HepG2 (cell line): ENCODE results near the gene CIBAR2. TPM values are rescaled to one million over a fixed set of nuclear protein-coding genes. Genes with fewer than 3 reads are reported as not detected.
A peak's percentile ranks its signal among the peaks of the same experiment; 100 is the strongest.

Experiments
- ATAC-seq: fragments of 200-7000 bp; cut with Tn5 transposase; 3 replicates; pipeline ENCODE4 v1.9.1; 2020; ENCODE audit warnings: mild to moderate bottlenecking, moderate library complexity
- BruUV-seq: library from RNA; stranded (reverse); fragments of 400-500 nt; replicated peaks from 2 replicates; lab custom pipeline; 2021; lab: Mats Ljungman, UMichigan
- CTCF ChIA-PET: fragments of 300-600 bp; formaldehyde crosslinking; extraction: SDS; loops from one replicate; lab custom pipeline; 2021; ENCODE audit warnings: low total read pairs, inconsistent platforms, low intra/inter-chr PET ratio; lab: Yijun Ruan, JAX
- POLR2A ChIA-PET: fragments of 350-600 bp; sonication (Branson Sonifier 250); formaldehyde crosslinking; loops from one replicate; lab custom pipeline; 2020; ENCODE audit warnings: antibody characterized with exemption, inconsistent platforms; lab: Yijun Ruan, JAX
- DNase-seq: peaks from one replicate; pipeline ENCODE4 v3.0.0-alpha.2; 2015; ENCODE audit warnings: low spot score
- FAIRE-seq: peaks from 3 replicates; lab custom pipeline; 2011; peaks lifted over from hg19 to GRCh38; lab: Jason Lieb, UNC
- H2AFZ ChIP-seq: one replicate; pipeline ENCODE4 v1.6.1; 2011; ENCODE audit warnings: low read length, inconsistent platforms
- H3K27ac ChIP-seq: fragments of 300-600 bp; 3 replicates; pipeline ENCODE4 v1.8.0; 2011; ENCODE audit warnings: mixed run types, mild to moderate bottlenecking, mixed read lengths, low read length, inconsistent platforms; ENCODE audit not compliant: insufficient read depth; ENCODE audit errors: extremely low read length
- H3K27me3 ChIP-seq, 2 experiments: fragments of 200-600 bp in 1 of 2; 2 replicates in 1 of 2; 3 replicates in 1 of 2; pipeline versions ENCODE4 v1.6.0 to v1.8.0; 2011; ENCODE audit warnings: low read length in 2 of 2, mild to moderate bottlenecking in 2 of 2, moderate library complexity in 2 of 2, inconsistent platforms in 1 of 2; ENCODE audit not compliant: insufficient read depth in 2 of 2, control insufficient read depth in 1 of 2
- H3K36me3 ChIP-seq, 2 experiments: fragments of 200-600 bp in 1 of 2; replicated peaks in 1 of 2; 2 replicates in 1 of 2; 3 replicates in 1 of 2; pipeline versions ENCODE4 v1.5.1 to v1.8.0; 2011; ENCODE audit warnings: low read length in 2 of 2, inconsistent platforms in 1 of 2; ENCODE audit not compliant: insufficient read depth in 2 of 2, control insufficient read depth in 1 of 2
- H3K4me1 ChIP-seq: 2 replicates; pipeline ENCODE4 v1.5.1; 2012; ENCODE audit warnings: low read length, inconsistent platforms; ENCODE audit not compliant: insufficient read depth
- H3K4me2 ChIP-seq: 2 replicates; pipeline ENCODE4 v1.6.0; 2011; ENCODE audit warnings: low read depth, low read length, inconsistent platforms
- H3K4me3 ChIP-seq, 3 experiments: fragments of 200-600 bp in 1 of 3; sonication (generic), shearing (Covaris generic) in 1 of 3; replicated peaks in 1 of 3; 2 replicates each; pipeline ENCODE4 v1.5.1; 2011 to 2016; ENCODE audit warnings: low read length in 3 of 3, inconsistent platforms in 2 of 3, low read depth in 2 of 3, mild to moderate bottlenecking in 2 of 3, control low read depth in 1 of 3, mixed read lengths in 1 of 3; ENCODE audit not compliant: insufficient read depth in 1 of 3
- H3K79me2 ChIP-seq: one replicate; pipeline ENCODE4 v1.6.1; 2011; ENCODE audit warnings: low read length, inconsistent platforms; ENCODE audit not compliant: insufficient read depth
- H3K9ac ChIP-seq: 2 replicates; pipeline ENCODE4 v1.6.0; 2011; ENCODE audit warnings: mild to moderate bottlenecking, low read depth, low read length, inconsistent platforms; ENCODE audit not compliant: insufficient read depth
- H3K9me3 ChIP-seq: 2 replicates; pipeline ENCODE4 v1.5.1; 2012; ENCODE audit warnings: mild to moderate bottlenecking, low read length
- H4K20me1 ChIP-seq: 2 replicates; pipeline ENCODE4 v1.6.0; 2011; ENCODE audit warnings: inconsistent platforms, mild to moderate bottlenecking, low read length, moderate library complexity; ENCODE audit not compliant: insufficient read depth
- ARNT2 ChIP-seq: sonication (generic); formaldehyde crosslinking; IDR thresholded peaks from 2 replicates; pipeline ENCODE4 v1.8.0; 2022; ENCODE audit warnings: mild to moderate bottlenecking, low read depth, missing genetic modification reagents, moderate library complexity
- DPF2 ChIP-seq: sonication (generic); formaldehyde crosslinking; IDR thresholded peaks from 2 replicates; pipeline ENCODE4 v1.4.0; 2020; ENCODE audit warnings: mild to moderate bottlenecking, low read depth, missing genetic modification reagents, borderline replicate concordance
- FOSL2 ChIP-seq: sonication (generic); formaldehyde crosslinking; IDR thresholded peaks from 2 replicates; pipeline ENCODE4 v1.4.0; 2020; ENCODE audit warnings: missing genetic modification reagents
- HNRNPLL ChIP-seq: fragments of 200-400 bp; formaldehyde crosslinking; IDR thresholded peaks from 2 replicates; pipeline ENCODE4 v1.6.1; 2017; ENCODE audit warnings: mild to moderate bottlenecking, low read depth, low read length; ENCODE audit not compliant: poor library complexity, severe bottlenecking
- KAT8 ChIP-seq: IDR thresholded peaks from 2 replicates; pipeline ENCODE4 v1.6.1; 2016; ENCODE audit warnings: missing genetic modification reagents, missing compliant biosample characterization
- SALL1 ChIP-seq: sonication (generic); formaldehyde crosslinking; IDR thresholded peaks from 2 replicates; pipeline ENCODE4 v1.8.0; 2022; ENCODE audit warnings: mild to moderate bottlenecking, missing genetic modification reagents
- ZBTB42 ChIP-seq: sonication (generic); formaldehyde crosslinking; IDR thresholded peaks from 2 replicates; pipeline ENCODE4 v1.5.0; 2020; ENCODE audit warnings: mild to moderate bottlenecking, missing genetic modification reagents
- ZEB1 ChIP-seq: IDR thresholded peaks from 2 replicates; pipeline ENCODE4 v1.6.1; 2012; ENCODE audit warnings: mild to moderate bottlenecking, low read depth, inconsistent platforms; ENCODE audit not compliant: insufficient replicate concordance
- ZFP1 ChIP-seq: IDR thresholded peaks from 2 replicates; pipeline ENCODE4 v1.6.1; 2016
- ZNF550 ChIP-seq: sonication (generic); formaldehyde crosslinking; IDR thresholded peaks from 2 replicates; pipeline ENCODE4 v1.4.0; 2020; ENCODE audit warnings: mild to moderate bottlenecking, missing genetic modification reagents, borderline replicate concordance
- ZNF660 ChIP-seq: sonication (generic); formaldehyde crosslinking; IDR thresholded peaks from 2 replicates; pipeline ENCODE4 v1.5.1; 2020; ENCODE audit warnings: mild to moderate bottlenecking, low read depth, missing genetic modification reagents, borderline replicate concordance
- ZNF703 ChIP-seq: sonication (generic); formaldehyde crosslinking; IDR thresholded peaks from 2 replicates; pipeline ENCODE4 v1.5.1; 2020; ENCODE audit warnings: missing genetic modification reagents, mild to moderate bottlenecking, moderate library complexity, borderline replicate concordance
- ZNF841 ChIP-seq: sonication (generic); formaldehyde crosslinking; IDR thresholded peaks from 2 replicates; pipeline ENCODE4 v1.8.1; 2023; ENCODE audit warnings: missing genetic modification reagents, borderline replicate concordance
- WGBS: methylation state at CpG from one replicate; pipeline ENCODE4 v1.1.6; 2017; ENCODE audit warnings: low lambda C conversion rate; 5-methylcytosine and 5-hydroxymethylcytosine counted together
- in situ Hi-C: cut with HindIII; loops from 2 replicates; pipeline ENCODE4 v1.10.0; 2017; ENCODE audit warnings: low pct_unique_long_range_greater_than_20kb; ENCODE audit not compliant: extremely low pct_ligation_motif_present
- intact Hi-C: fragments of 100-400 bp; cut with micrococcal nuclease; formaldehyde crosslinking; loops from one replicate; pipeline ENCODE4 v1.10.0; 2022; ENCODE audit not compliant: unreplicated experiment
- polyA plus RNA-seq, 8 experiments: library from polyadenylated mRNA; depleted of rRNA in 3 of 8; stranded (reverse) in 7 of 8; unstranded in 1 of 8; fragments of >200 nt; fragmentation: Illumina TruSeq in 4 of 8; extraction: Trizol in 4 of 8; gene quantifications; 2 replicates each; pipeline versions ENCODE4 v1.2.1 to v1.2.3, GENCODE V29; 2011 to 2016; ENCODE audit warnings: low read depth in 4 of 8, missing spikeins in 1 of 8, mixed read lengths in 1 of 8; ENCODE audit not compliant: insufficient read depth in 1 of 8
- total RNA-seq, 5 experiments: library from RNA; depleted of rRNA; stranded (reverse); fragments of >200 nt; fragmentation: Illumina TruSeq; extraction: Trizol; gene quantifications; 2 replicates each; pipeline ENCODE4 v1.2.3, GENCODE V29; 2016; ENCODE audit warnings: low read depth in 1 of 5
- TF ChIP-seq, protein P1 (sequence below): sonication (generic); formaldehyde crosslinking; IDR thresholded peaks from 2 replicates; pipeline ENCODE4 v1.5.1; 2020; ENCODE audit warnings: mild to moderate bottlenecking, moderate library complexity, missing genetic modification reagents
- TF ChIP-seq, protein P2 (sequence below): sonication (generic); formaldehyde crosslinking; conservative IDR thresholded peaks from 2 replicates; pipeline ENCODE4 v1.4.0; 2020; ENCODE audit warnings: missing genetic modification reagents
- TF ChIP-seq, protein P3 (sequence below): sonication (generic); formaldehyde crosslinking; IDR thresholded peaks from 2 replicates; pipeline ENCODE4 v1.4.0; 2020; ENCODE audit warnings: mild to moderate bottlenecking, missing genetic modification reagents
- TF ChIP-seq, protein P4 (sequence below), 2 experiments: sonication (generic) in 1 of 2; formaldehyde crosslinking in 1 of 2; IDR thresholded peaks; 2 replicates each; pipeline versions ENCODE4 v1.4.0 to v1.6.1; 2018 to 2020; ENCODE audit warnings: missing genetic modification reagents in 2 of 2, borderline replicate concordance in 1 of 2, low read depth in 1 of 2, mild to moderate bottlenecking in 1 of 2, missing biosample characterization in 1 of 2

Gene CIBAR2
- total and polyA plus RNA-seq, 2 of the 13 experiments (the other 11 are each of a cell fraction or from before 2014, with no cell fraction given) = not detected

DNA sequence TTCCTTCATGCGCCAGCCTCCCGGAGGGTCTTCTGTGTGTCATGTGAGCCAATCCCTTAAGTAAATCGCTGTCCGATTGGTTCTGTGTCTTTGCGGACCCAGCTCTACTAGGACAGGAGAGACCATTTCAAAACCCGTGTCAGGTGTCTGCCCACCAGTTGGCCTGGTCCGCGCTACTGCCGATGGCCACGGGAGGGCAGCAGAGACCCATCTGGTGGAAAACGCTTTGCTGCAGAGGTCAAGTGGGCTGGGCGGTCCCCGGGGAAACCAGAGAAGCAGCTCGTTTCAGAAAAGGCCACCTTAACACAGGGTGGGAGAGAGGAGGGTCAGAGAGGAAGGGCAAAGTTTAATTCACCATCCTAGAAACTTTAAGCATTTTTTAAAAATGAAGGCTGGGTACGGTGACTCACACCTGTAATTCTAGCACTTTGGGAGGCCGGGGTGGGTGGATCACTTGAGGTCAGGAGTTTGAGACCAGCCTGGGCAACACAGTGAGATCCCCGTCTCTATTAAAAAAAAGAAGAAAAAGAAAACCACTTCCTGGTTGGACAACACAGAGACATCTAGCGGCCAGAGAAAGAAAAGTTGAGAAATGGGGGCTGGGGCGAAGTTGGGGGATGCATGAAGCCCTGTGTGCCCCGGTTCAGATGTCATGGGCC lies 2.8 kb upstream of the CIBAR2 start:
- Histone ChIP-seq H3K79me2 (no peaks in the 10 kb centered on the region), H3K27ac (no peak overlapping the region), H4K20me1 (no peaks in the 10 kb centered on the region), H3K27me3 (peaks cover 15 to 44% of the 10 kb centered on the region in 2 experiments), H3K4me2 (peak overlapping the region; percentile 30), H3K36me3 (no peaks in the 10 kb centered on the region), H3K9me3 (no peaks in the 10 kb centered on the region), H3K4me1 (peaks cover 14% of the 10 kb centered on the region), H3K4me3 (0 out of 6 replicates have a peak overlapping the region, but pooled peaks of 1 of the 3 experiments have one; percentile 0), H3K9ac (no peak overlapping the region), H2AFZ (no peak overlapping the region)
- FAIRE-seq = peak; percentile 94
- intact Hi-C loops (loop anchor here (1.0 to 5.0 kb wide), 3 partner anchors 57 to 160 kb away; no protein-coding TSS in a partner anchor), in situ Hi-C loops (no loop called here)
- peak; percentile 88 for ATAC-seq
- ChIA-PET POLR2A (interaction anchor here (0.7 to 1.6 kb wide), 8 partner anchors 20 to 207 kb away, joined by 3 to 16 read pairs (median 4); no protein-coding TSS in a partner anchor), CTCF (interaction anchor here (0.8 to 1.9 kb wide), 6 partner anchors 52 to 161 kb away, joined by 3 to 9 read pairs (median 6); no protein-coding TSS in a partner anchor)
- DNase-seq = peak; percentile 78
- WGBS = 4% methylated on average over 20 of the region's 20 CpGs
- BruUV-seq = no TSS peak
- TF ChIP-seq ZNF550 (CRISPR knock-in tag) = no peak
- TF ChIP-seq, protein P1, sequence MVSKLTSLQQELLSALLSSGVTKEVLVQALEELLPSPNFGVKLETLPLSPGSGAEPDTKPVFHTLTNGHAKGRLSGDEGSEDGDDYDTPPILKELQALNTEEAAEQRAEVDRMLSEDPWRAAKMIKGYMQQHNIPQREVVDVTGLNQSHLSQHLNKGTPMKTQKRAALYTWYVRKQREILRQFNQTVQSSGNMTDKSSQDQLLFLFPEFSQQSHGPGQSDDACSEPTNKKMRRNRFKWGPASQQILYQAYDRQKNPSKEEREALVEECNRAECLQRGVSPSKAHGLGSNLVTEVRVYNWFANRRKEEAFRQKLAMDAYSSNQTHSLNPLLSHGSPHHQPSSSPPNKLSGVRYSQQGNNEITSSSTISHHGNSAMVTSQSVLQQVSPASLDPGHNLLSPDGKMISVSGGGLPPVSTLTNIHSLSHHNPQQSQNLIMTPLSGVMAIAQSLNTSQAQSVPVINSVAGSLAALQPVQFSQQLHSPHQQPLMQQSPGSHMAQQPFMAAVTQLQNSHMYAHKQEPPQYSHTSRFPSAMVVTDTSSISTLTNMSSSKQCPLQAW (CRISPR knock-in tag) = peak; percentile 94
- peak; percentile 51; the same call in 1 of the 2 replicates for TF ChIP-seq KAT8
- no peak for TF ChIP-seq ARNT2 (CRISPR knock-in tag)
- peak; percentile 36 for TF ChIP-seq HNRNPLL
- TF ChIP-seq, protein P2, sequence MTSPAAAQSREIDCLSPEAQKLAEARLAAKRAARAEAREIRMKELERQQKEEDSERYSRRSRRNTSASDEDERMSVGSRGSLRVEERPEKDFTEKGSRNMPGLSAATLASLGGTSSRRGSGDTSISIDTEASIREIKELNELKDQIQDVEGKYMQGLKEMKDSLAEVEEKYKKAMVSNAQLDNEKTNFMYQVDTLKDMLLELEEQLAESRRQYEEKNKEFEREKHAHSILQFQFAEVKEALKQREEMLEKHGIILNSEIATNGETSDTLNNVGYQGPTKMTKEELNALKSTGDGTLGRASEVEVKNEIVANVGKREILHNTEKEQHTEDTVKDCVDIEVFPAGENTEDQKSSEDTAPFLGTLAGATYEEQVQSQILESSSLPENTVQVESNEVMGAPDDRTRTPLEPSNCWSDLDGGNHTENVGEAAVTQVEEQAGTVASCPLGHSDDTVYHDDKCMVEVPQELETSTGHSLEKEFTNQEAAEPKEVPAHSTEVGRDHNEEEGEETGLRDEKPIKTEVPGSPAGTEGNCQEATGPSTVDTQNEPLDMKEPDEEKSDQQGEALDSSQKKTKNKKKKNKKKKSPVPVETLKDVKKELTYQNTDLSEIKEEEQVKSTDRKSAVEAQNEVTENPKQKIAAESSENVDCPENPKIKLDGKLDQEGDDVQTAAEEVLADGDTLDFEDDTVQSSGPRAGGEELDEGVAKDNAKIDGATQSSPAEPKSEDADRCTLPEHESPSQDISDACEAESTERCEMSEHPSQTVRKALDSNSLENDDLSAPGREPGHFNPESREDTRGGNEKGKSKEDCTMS (CRISPR knock-in tag) = peak; percentile 81; the same call in 1 of the 2 replicates
- TF ChIP-seq ZBTB42 (CRISPR knock-in tag) = no peak
- TF ChIP-seq, protein P3, sequence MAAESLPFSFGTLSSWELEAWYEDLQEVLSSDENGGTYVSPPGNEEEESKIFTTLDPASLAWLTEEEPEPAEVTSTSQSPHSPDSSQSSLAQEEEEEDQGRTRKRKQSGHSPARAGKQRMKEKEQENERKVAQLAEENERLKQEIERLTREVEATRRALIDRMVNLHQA (CRISPR knock-in tag) = no peak
- TF ChIP-seq ZNF703 (CRISPR knock-in tag) = no peak
- TF ChIP-seq DPF2 (CRISPR knock-in tag) = no peak
- no peak for TF ChIP-seq ZNF841 (CRISPR knock-in tag)
- no peak for TF ChIP-seq ZNF660 (CRISPR knock-in tag)
- no peak for TF ChIP-seq ZEB1
- peak; percentile 82 for TF ChIP-seq SALL1
- TF ChIP-seq, protein P4, sequence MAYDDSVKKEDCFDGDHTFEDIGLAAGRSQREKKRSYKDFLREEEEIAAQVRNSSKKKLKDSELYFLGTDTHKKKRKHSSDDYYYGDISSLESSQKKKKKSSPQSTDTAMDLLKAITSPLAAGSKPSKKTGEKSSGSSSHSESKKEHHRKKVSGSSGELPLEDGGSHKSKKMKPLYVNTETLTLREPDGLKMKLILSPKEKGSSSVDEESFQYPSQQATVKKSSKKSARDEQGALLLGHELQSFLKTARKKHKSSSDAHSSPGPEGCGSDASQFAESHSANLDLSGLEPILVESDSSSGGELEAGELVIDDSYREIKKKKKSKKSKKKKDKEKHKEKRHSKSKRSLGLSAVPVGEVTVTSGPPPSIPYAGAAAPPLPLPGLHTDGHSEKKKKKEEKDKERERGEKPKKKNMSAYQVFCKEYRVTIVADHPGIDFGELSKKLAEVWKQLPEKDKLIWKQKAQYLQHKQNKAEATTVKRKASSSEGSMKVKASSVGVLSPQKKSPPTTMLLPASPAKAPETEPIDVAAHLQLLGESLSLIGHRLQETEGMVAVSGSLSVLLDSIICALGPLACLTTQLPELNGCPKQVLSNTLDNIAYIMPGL (CRISPR knock-in tag; IDR thresholded peaks at IDR 0.05; ENCODE audit: borderline replicate concordance in 1 of 2, low read depth in 1 of 2) = peak; percentile 91 to 93
- peak; percentile 56 for TF ChIP-seq FOSL2 (CRISPR knock-in tag)
- TF ChIP-seq ZFP1 (CRISPR knock-in tag) = peak; percentile 43; the same call in 1 of the 2 replicates
